Testis (tissue), 2 donors: ENCODE measurements around the gene TIAM1.

ENCODE experiments used
- CTCF ChIP-seq, 3 experiments: fragments of 450-650 bp in 2 of 3; fragments of 200-600 bp in 1 of 3; sonication (generic) in 1 of 3; IDR thresholded peaks; one replicate each; pipeline ENCODE4 v1.5.1; 2016 to 2019; ENCODE audit warnings: antibody characterized with exemption in 3 of 3, mild to moderate bottlenecking in 2 of 3, moderate library complexity in 1 of 3
- POLR2A ChIP-seq: fragments of 450-650 bp; IDR thresholded peaks from one replicate; pipeline ENCODE4 v1.6.1; 2017; ENCODE audit warnings: antibody characterized with exemption, mild to moderate bottlenecking, moderate library complexity

GRCh38 chr21:31345136-31345535 lies 1.1 kb upstream of the TIAM1 start:
- no peak for TF ChIP-seq POLR2A
- TF ChIP-seq CTCF (IDR thresholded peaks at IDR 0.05) = no peak
